WTC11 (cell line): ENCODE measurements around the gene CLEC16A. TPM values are rescaled to one million over a fixed set of nuclear protein-coding genes. Genes with fewer than 3 reads are reported as not detected.
"Not testable (repeated sequence)": the region's sequence is repeated elsewhere in the genome, so short reads cannot be mapped to it uniquely, and the experiment has no call there.

ENCODE experiments used
- ATAC-seq: fragments of 200-7000 bp; cut with Tn5 transposase; 2 replicates; pipeline ENCODE4 v1.10.0; 2021; ENCODE audit warnings: mild to moderate bottlenecking, moderate library complexity
- CTCF ChIA-PET: fragments of 300-600 bp; sonication (Branson Sonifier 250); formaldehyde crosslinking; loops from one replicate; lab custom pipeline; 2021; ENCODE audit warnings: antibody characterized with exemption; lab: Charles Lee
- POLR2A ChIA-PET: fragments of 350-600 bp; sonication (Branson Sonifier 250); formaldehyde crosslinking; loops from one replicate; lab custom pipeline; 2021; ENCODE audit warnings: antibody characterized with exemption; lab: Charles Lee
- DNase-seq: peaks from one replicate; pipeline ENCODE4 v3.0.0; 2021; ENCODE audit warnings: low spot score
- H3K27ac Mint-ChIP-seq: 2 replicates; pipeline ENCODE4 v1.8.0; 2021; ENCODE audit warnings: mixed read lengths
- H3K27me3 Mint-ChIP-seq: 2 replicates; pipeline ENCODE4 v1.8.0; 2021; ENCODE audit warnings: low read depth, mild to moderate bottlenecking, moderate library complexity, mixed read lengths
- H3K36me3 Mint-ChIP-seq: 2 replicates; pipeline ENCODE4 v1.8.0; 2021; ENCODE audit warnings: mixed read lengths
- H3K4me1 Mint-ChIP-seq: 2 replicates; pipeline ENCODE4 v1.8.0; 2022; ENCODE audit warnings: mixed read lengths
- H3K4me3 Mint-ChIP-seq: 2 replicates; pipeline ENCODE4 v1.8.0; 2021; ENCODE audit warnings: mild to moderate bottlenecking, moderate library complexity, mixed read lengths
- H3K9me3 Mint-ChIP-seq: 2 replicates; pipeline ENCODE4 v1.8.0; 2021; ENCODE audit warnings: mixed read lengths
- ATF3 ChIP-seq: sonication (generic); formaldehyde crosslinking; conservative IDR thresholded peaks from 2 replicates; pipeline ENCODE4 v1.8.1; 2022; ENCODE audit warnings: mild to moderate bottlenecking, missing genetic modification reagents
- CBFB ChIP-seq: sonication (generic); formaldehyde crosslinking; IDR thresholded peaks from 2 replicates; pipeline ENCODE4 v1.8.1; 2022; ENCODE audit warnings: mild to moderate bottlenecking, low read depth, missing genetic modification reagents
- FOXK1 ChIP-seq: sonication (generic); formaldehyde crosslinking; IDR thresholded peaks from 2 replicates; pipeline ENCODE4 v1.8.0; 2022; ENCODE audit warnings: mild to moderate bottlenecking, moderate library complexity, missing genetic modification reagents
- KAT7 ChIP-seq: sonication (generic); formaldehyde crosslinking; IDR thresholded peaks from 2 replicates; pipeline ENCODE4 v1.8.1; 2023; ENCODE audit warnings: missing genetic modification reagents, mild to moderate bottlenecking, borderline replicate concordance
- SP1 ChIP-seq: sonication (generic); formaldehyde crosslinking; conservative IDR thresholded peaks from 2 replicates; pipeline ENCODE4 v1.8.1; 2022; ENCODE audit warnings: missing genetic modification reagents
- TEAD4 ChIP-seq: sonication (generic); formaldehyde crosslinking; IDR thresholded peaks from 2 replicates; pipeline ENCODE4 v1.8.0; 2022; ENCODE audit warnings: mild to moderate bottlenecking, missing genetic modification reagents
- ZMAT4 ChIP-seq: fragments of 250-450 bp; sonication (Bioruptor Pico); IDR thresholded peaks from 2 replicates; pipeline ENCODE4 v1.9.0; 2021; ENCODE audit warnings: mild to moderate bottlenecking
- ZNF317 ChIP-seq: sonication (generic); formaldehyde crosslinking; IDR thresholded peaks from 2 replicates; pipeline ENCODE4 v1.8.1; 2023; ENCODE audit warnings: low read depth, mild to moderate bottlenecking, moderate library complexity, missing genetic modification reagents, borderline replicate concordance
- ZNF425 ChIP-seq: fragments of 250-450 bp; sonication (Bioruptor Pico); conservative IDR thresholded peaks from 2 replicates; pipeline ENCODE4 v1.9.0; 2021; ENCODE audit warnings: mild to moderate bottlenecking
- ZNF671 ChIP-seq: fragments of 250-450 bp; sonication (Bioruptor Pico); IDR thresholded peaks from 2 replicates; pipeline ENCODE4 v1.8.0; 2021; ENCODE audit warnings: mild to moderate bottlenecking
- total RNA-seq: library from RNA; stranded (reverse); gene quantifications from 3 replicates; pipeline ENCODE4 v1.2.3, GENCODE V29; 2021
- TF ChIP-seq, protein P1 (sequence below): sonication (generic); formaldehyde crosslinking; IDR thresholded peaks from 2 replicates; pipeline ENCODE4 v1.8.1; 2023; ENCODE audit warnings: mild to moderate bottlenecking, missing genetic modification reagents, moderate library complexity
- TF ChIP-seq, protein P2 (sequence below): fragments of 250-450 bp; sonication (Bioruptor Pico); IDR thresholded peaks from 2 replicates; pipeline ENCODE4 v1.8.0; 2021; ENCODE audit warnings: mild to moderate bottlenecking

CLEC16A gene
- total RNA-seq, 1 experiment from 2014 or later, result 14.4 TPM

GRCh38 chr16:10926867-10927266, 17.5 kb upstream of the CLEC16A start:
- DNase-seq, result no peak
- ChIA-PET CTCF (interaction anchor here (2.2 kb wide), 1 partner anchor 8 kb away, joined by 7 read pairs; no protein-coding TSS in a partner anchor), POLR2A (no interaction called here)
- TF ChIP-seq ATF3 (CRISPR knock-in tag) (no peak), ZMAT4 (CRISPR knock-in tag) (no peak), FOXK1 (CRISPR knock-in tag) (no peak), ZNF671 (CRISPR knock-in tag) (no peak), KAT7 (CRISPR knock-in tag) (no peak), ZNF317 (CRISPR knock-in tag) (no peak), TEAD4 (CRISPR knock-in tag) (no peak), SP1 (CRISPR knock-in tag) (no peak)
- TF ChIP-seq, protein P1, sequence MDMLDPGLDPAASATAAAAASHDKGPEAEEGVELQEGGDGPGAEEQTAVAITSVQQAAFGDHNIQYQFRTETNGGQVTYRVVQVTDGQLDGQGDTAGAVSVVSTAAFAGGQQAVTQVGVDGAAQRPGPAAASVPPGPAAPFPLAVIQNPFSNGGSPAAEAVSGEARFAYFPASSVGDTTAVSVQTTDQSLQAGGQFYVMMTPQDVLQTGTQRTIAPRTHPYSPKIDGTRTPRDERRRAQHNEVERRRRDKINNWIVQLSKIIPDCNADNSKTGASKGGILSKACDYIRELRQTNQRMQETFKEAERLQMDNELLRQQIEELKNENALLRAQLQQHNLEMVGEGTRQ, result no peak
- TF ChIP-seq, protein P2, sequence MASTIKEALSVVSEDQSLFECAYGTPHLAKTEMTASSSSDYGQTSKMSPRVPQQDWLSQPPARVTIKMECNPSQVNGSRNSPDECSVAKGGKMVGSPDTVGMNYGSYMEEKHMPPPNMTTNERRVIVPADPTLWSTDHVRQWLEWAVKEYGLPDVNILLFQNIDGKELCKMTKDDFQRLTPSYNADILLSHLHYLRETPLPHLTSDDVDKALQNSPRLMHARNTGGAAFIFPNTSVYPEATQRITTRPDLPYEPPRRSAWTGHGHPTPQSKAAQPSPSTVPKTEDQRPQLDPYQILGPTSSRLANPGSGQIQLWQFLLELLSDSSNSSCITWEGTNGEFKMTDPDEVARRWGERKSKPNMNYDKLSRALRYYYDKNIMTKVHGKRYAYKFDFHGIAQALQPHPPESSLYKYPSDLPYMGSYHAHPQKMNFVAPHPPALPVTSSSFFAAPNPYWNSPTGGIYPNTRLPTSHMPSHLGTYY (CRISPR knock-in tag), result no peak
- Mint-ChIP-seq H3K36me3 (peaks cover 6% of the 10 kb centered on the region; the same call in 1 of the 2 replicates), H3K4me1 (peaks cover 4% of the 10 kb centered on the region; the same call in 1 of the 2 replicates), H3K9me3 (no peaks in the 10 kb centered on the region), H3K27ac (no peak overlapping the region), H3K4me3 (no peak overlapping the region), H3K27me3 (no peaks in the 10 kb centered on the region; the same call in 1 of the 2 replicates)
- ATAC-seq, result no peak

- Mint-ChIP-seq H3K9me3 (no peaks in the 10 kb centered on the region), H3K4me1 (peaks cover 4% of the 10 kb centered on the region; the same call in 1 of the 2 replicates), H3K36me3 (peaks cover 6% of the 10 kb centered on the region; the same call in 1 of the 2 replicates), H3K4me3 (no peak overlapping the region)
- POLR2A ChIA-PET, result no interaction called here
- TF ChIP-seq, protein P1, result no peak
- TF ChIP-seq ZNF425 (no peak), SP1 (CRISPR knock-in tag) (no peak), CBFB (CRISPR knock-in tag) (no peak)
- TF ChIP-seq, all 79 proteins: peak for 0
- Mint-ChIP-seq H3K27ac (no peak overlapping the region), H3K27me3 (no peaks in the 10 kb centered on the region; the same call in 1 of the 2 replicates)
- ATAC-seq (no peak), DNase-seq (no peak)
- CTCF ChIA-PET, result interaction anchor here (2.2 kb wide), 1 partner anchor 9 kb away, joined by 7 read pairs; no protein-coding TSS in a partner anchor
Measured at GRCh38 chr16:10927497-10928112, 16.8 kb upstream of the CLEC16A start.

- H3K9me3 Mint-ChIP-seq, DNase-seq, H3K27me3 Mint-ChIP-seq, H3K4me1 Mint-ChIP-seq, H3K4me3 Mint-ChIP-seq, ATAC-seq, POLR2A ChIA-PET, CTCF ChIA-PET, H3K27ac Mint-ChIP-seq: not testable (repeated sequence)
- peaks cover 10% of the 10 kb centered on the region; the same call in 1 of the 2 replicates for H3K36me3 Mint-ChIP-seq
Measured at GRCh38 chr16:10929097-10929496, 15.3 kb upstream of the CLEC16A start.
